ENCODE measurements around the gene TAPBPL. TPM values are rescaled to one million over a fixed set of nuclear protein-coding genes. Genes with fewer than 3 reads are reported as not detected.

The TAPBPL gene, protein sequence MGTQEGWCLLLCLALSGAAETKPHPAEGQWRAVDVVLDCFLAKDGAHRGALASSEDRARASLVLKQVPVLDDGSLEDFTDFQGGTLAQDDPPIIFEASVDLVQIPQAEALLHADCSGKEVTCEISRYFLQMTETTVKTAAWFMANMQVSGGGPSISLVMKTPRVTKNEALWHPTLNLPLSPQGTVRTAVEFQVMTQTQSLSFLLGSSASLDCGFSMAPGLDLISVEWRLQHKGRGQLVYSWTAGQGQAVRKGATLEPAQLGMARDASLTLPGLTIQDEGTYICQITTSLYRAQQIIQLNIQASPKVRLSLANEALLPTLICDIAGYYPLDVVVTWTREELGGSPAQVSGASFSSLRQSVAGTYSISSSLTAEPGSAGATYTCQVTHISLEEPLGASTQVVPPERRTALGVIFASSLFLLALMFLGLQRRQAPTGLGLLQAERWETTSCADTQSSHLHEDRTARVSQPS
- total RNA-seq: 2.5 and 3.0 TPM in 2 replicates

DNA sequence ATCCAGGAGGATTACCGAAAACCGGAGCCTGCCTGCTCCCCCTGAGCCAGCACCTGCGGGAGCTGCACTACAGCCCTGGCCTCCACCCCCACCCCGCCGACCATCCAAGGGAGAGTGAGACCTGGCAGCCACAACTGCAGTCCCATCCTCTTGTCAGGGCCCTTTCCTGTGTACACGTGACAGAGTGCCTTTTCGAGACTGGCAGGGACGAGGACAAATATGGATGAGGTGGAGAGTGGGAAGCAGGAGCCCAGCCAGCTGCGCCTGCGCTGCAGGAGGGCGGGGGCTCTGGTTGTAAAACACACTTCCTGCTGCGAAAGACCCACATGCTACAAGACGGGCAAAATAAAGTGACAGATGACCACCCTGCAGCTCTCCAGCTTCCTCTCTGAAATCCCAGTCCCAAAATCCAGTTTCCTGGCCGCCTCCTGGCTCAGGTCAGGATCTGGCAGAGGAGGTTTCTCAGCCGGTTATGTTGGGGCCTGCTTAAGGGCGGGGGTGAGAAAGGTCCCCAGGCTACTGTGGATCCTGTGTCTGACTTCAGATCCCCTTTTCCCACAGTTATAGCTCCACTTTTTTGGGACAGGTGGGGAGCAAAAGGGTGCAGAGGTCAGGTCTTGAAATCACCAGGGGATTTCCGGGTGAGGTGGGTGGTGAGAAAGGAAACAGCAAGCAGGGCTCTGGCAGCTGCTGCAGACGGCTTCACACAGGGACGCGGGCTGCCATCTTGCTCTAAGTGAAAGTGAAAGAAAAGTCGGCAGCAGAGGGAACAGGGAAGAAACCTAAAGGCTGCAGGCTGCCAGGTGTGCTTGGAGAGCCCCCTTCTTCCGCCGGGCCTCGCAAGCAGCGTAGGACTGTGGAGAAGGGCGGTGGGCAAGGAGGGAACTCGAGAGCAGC lies at the start of gene TAPBPL:
TSS of gene TAPBPL (plus strand) at position 695 of the 897 bp plus-strand sequence. CDS start 207 bp downstream, outside the sequence.

DNA sequence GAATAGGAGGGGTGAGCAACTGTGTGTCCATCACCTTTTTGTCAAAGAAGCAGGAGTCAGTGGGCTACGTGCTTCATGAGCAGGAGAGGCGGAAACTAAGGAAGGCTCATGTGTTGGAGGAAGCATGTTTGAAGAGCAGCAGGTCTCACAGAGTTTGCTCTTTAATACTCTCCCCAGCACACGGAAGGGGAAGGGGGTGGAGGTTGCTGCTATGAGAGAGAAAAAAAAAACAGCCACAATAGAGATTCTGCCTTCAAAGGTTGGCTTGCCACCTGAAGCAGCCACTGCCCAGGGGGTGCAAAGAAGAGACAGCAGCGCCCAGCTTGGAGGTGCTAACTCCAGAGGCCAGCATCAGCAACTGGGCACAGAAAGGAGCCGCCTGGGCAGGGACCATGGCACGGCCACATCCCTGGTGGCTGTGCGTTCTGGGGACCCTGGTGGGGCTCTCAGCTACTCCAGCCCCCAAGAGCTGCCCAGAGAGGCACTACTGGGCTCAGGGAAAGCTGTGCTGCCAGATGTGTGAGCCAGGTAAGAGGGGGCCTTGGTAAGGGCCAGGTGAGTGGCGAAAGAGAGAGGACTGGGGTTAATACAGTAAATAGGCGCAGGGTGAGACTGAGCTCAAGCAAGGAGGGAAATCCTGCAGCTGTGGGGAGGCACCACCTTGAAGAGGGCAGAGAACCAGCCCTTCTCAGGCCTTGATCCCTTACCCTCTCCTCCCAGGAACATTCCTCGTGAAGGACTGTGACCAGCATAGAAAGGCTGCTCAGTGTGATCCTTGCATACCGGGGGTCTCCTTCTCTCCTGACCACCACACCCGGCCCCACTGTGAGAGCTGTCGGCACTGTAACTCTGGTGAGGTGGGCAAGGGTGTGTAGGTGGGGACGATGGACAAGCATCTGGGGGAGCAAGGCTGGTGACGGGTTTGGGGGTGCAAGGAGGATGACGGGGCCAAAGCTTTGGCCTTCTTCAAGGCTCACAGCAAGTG lies 6.8 kb upstream of the TAPBPL start, which contains the start of gene CD27:
TSS of gene CD27 (plus strand) at position 252 of the 985 bp plus-strand sequence. CDS start at position 393, 141 bp downstream.

DNA sequence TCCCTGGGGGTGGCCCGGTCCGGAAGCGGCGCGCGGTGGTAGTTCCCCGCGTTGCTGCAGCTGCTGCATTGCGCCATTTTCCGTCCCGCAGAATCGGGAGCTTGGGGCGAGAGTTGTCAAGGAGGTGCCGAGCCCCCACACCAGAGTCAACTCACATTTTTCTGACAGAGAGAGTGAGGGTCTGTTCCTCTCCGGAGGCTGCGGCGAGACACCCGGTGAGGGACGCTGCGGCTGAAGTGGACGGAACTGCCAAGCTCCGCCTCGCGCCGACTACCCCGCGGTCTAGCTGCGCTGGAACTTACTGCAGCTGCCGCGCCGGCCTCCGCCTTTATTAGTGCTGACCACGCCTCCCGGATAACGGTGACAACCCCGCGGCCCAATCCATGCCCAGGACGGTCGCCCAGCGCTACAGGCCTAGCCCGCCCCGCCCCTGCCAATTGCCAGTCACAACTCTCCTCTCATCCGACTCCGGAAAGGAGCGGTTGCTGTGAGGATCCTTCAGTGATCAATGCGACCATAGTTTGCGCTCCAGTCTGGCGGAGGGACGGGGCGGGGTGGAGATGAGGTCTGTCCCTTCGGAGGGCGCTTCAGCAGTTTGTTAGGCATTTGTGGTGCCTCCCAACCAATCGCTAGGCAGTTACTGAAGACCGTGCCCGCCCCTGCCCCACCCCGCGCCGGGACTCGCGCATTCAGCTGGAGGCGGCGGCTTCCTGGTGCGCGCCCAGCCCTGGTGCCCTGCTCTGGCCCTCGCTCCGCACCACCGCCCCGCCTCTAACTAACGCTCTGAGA lies 18.7 kb downstream of the TAPBPL start, which contains the start of gene VAMP1:
TSS of gene VAMP1 (minus strand) at position 303 of the 789 bp plus-strand sequence. CDS start at position 157, 146 bp downstream.

DNA sequence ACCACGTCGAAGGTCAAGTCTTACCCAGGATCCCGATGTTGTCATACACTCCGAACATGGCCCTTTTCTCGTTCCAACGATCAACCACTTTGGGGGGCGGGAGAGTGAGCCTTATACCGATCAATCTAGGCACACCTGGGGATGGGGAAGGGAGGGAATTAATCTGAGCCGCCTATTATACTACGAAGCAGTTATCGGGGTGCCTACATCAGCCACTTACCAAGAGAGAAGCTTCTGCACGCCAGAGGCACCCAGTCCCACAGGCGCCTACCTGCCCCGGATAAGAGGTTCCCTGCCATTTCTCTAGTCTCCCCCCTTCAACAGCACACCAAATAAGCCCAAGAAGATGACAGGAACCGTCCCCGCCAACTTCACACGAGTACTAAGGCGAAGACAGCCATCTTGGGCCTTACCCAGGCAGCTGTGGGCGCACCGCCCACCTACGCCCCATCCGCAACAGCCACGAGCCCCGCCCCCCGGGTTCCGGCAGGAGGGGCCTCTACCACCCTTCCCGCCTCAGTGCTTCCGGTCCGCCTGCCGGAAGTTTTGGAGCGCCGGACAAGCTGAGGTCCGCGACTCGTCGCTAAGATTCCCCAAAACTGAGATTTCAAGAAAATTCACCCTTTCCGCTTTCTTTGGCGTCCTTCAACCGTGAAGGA lies 41.1 kb downstream of the TAPBPL start, which contains the start of gene MRPL51:
TSS of gene MRPL51 (minus strand) at position 425 of the 659 bp plus-strand sequence. CDS start at position 299, 126 bp downstream.

DNA sequence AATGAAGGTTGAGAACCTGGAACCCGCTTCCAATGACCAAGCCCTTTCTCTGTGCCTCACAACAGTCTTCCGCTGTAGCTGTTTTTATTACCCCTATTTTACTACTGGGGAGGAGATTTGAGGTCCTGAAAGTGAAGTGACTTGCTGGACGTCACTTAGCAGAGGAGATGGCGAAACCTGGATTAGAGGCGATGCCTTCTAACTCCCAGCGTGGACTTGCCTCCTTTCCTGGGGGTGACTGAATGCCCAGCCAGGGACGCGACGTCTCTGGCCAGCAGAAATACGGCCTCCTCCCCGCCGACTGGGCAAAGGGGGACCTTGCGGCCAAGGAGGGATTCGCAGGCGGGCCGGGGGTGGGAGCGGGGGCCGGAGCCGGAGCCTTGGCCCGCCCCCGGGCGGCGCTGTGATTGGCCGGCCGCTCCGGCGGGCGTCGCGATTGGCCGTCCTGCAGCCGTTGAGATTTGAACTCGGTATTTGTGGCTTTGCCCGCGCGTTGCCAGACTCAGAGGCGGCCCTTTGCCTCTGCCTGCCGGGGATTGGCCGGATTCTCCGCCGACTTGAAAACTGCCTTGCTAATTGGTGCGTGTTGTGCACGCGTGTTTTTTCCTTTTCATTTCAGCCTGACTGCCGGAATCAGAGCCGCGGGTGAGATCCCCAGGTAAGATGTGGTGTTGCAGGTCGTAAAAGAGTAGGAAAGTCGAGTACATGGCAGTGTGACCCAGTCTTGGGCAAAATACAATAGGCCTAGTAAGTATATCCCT lies 41.8 kb downstream of the TAPBPL start, which contains the start of gene NCAPD2:
TSS of gene NCAPD2 (plus strand) at position 606 of the 761 bp plus-strand sequence. CDS start 997 bp downstream, outside the sequence.

Other genes with a start within 250 kb of the TAPBPL start
- gene PLEKHG6, start 141.4 kb upstream of the TAPBPL start, total RNA-seq: 21.9 and 24.0 TPM in 2 replicates
- 149 and 283 TPM in 2 replicates for gene TNFRSF1A, start 110.0 kb upstream of the TAPBPL start, total RNA-seq
- 88.7 and 91.7 TPM in 2 replicates for gene SCNN1A, start 76.5 kb upstream of the TAPBPL start, total RNA-seq
- 197 and 205 TPM in 2 replicates for gene LTBR, start 67.9 kb upstream of the TAPBPL start, total RNA-seq
- not detected in 2 replicates for gene CD27, start 7.1 kb upstream of the TAPBPL start, total RNA-seq
- 1.8 and 2.9 TPM in 2 replicates for gene VAMP1, start 18.6 kb downstream of the TAPBPL start, total RNA-seq
- gene MRPL51, start 41.2 kb downstream of the TAPBPL start, total RNA-seq: 116 and 153 TPM in 2 replicates
- gene NCAPD2, start 42.1 kb downstream of the TAPBPL start, total RNA-seq: 87.6 and 120 TPM in 2 replicates
- 8,018 and 11,435 TPM in 2 replicates for gene GAPDH, start 82.5 kb downstream of the TAPBPL start, total RNA-seq
- 1.8 and 3.3 TPM in 2 replicates for gene IFFO1, start 104.0 kb downstream of the TAPBPL start, total RNA-seq
- gene NOP2, start 116.2 kb downstream of the TAPBPL start, total RNA-seq: 46.7 and 47.1 TPM in 2 replicates
- gene CHD4, start 155.3 kb downstream of the TAPBPL start, total RNA-seq: 180 and 243 TPM in 2 replicates
- 16.6 TPM in 2 replicates for gene LPAR5, start 183.9 kb downstream of the TAPBPL start, total RNA-seq
- gene ACRBP, start 195.4 kb downstream of the TAPBPL start, total RNA-seq: 0.28 TPM in 1 of 2 replicates, not detected in the other
- gene ING4, start 211.1 kb downstream of the TAPBPL start, total RNA-seq: 19.8 and 24.4 TPM in 2 replicates
- gene ZNF384, start 237.3 kb downstream of the TAPBPL start, total RNA-seq: 15.1 and 21.8 TPM in 2 replicates
- gene PIANP, start 248.8 kb downstream of the TAPBPL start, total RNA-seq: not detected in 2 replicates